Sigmoid colon (tissue), 7 donors: ENCODE data around the gene KLHL13. TPM values are rescaled to one million over a fixed set of nuclear protein-coding genes. Genes with fewer than 3 reads are reported as not detected.
"Not testable (repeated sequence)": the region's sequence is repeated elsewhere in the genome, so short reads cannot be mapped to it uniquely, and the experiment has no call there.

Source experiments
- DNase-seq: peaks from one replicate; pipeline ENCODE4 v3.0.0-alpha.2; 2019
- H3K27ac ChIP-seq, 4 donors: fragments of 200-600 bp; sonication (generic); one replicate each; pipeline ENCODE4 v1.5.1; 2016 to 2019; ENCODE audit warnings: mild to moderate bottlenecking in 1 of 4
- H3K27me3 ChIP-seq, 3 donors: fragments of 200-600 bp; sonication (generic); one replicate each; pipeline ENCODE4 v1.5.1; 2019; ENCODE audit warnings: mild to moderate bottlenecking in 1 of 3
- H3K36me3 ChIP-seq, 4 donors: fragments of 200-600 bp; sonication (generic); one replicate each; pipeline ENCODE4 v1.5.1; 2016 to 2019
- H3K4me1 ChIP-seq, 4 donors: fragments of 200-600 bp; sonication (generic); one replicate each; pipeline ENCODE4 v1.5.1; 2017 to 2019
- H3K4me3 ChIP-seq, 4 donors: fragments of 200-600 bp; sonication (generic); one replicate each; pipeline ENCODE4 v1.5.1; 2017 to 2019; ENCODE audit warnings: mild to moderate bottlenecking in 2 of 4, moderate library complexity in 1 of 4
- H3K9me3 ChIP-seq, 4 donors: fragments of 200-600 bp in 3 of 4; sonication (generic) in 3 of 4; one replicate each; pipeline versions ENCODE4 v1.5.1 to v1.6.1; 2013 to 2019
- EP300 ChIP-seq, 4 donors: sonication (generic); formaldehyde crosslinking; IDR thresholded peaks; one replicate each; pipeline ENCODE4 v1.6.1; 2017; ENCODE audit warnings: antibody characterized with exemption in 4 of 4
- POLR2A ChIP-seq, 2 donors: fragments of 450-650 bp; IDR thresholded peaks; one replicate each; pipeline ENCODE4 v1.6.1; 2016; ENCODE audit warnings: antibody characterized with exemption in 2 of 2, mild to moderate bottlenecking in 2 of 2, moderate library complexity in 2 of 2
- POLR2AphosphoS5 ChIP-seq, 4 donors: sonication (generic); formaldehyde crosslinking; IDR thresholded peaks; one replicate each; pipeline ENCODE4 v1.6.1; 2017; ENCODE audit warnings: antibody characterized with exemption in 4 of 4
- WGBS, 2 donors: extraction: QIAGEN DNeasy Blood & Tissue Kit; methylation state at CpG; one replicate each; pipeline ENCODE4 v1.1.7; 2013; 5-methylcytosine and 5-hydroxymethylcytosine counted together
- intact Hi-C: fragments of 100-400 bp; cut with DNase I; formaldehyde crosslinking; loops from one replicate; pipeline ENCODE4 v1.15.1; 2023
- polyA plus RNA-seq, 3 donors: library from polyadenylated mRNA; stranded (reverse); fragments of 200-250 nt; gene quantifications; one replicate each; pipeline ENCODE4 v1.2.3, GENCODE V29; 2013
- total RNA-seq, 4 donors: library from RNA; depleted of rRNA; stranded (reverse); fragments of >200 nt; gene quantifications; one replicate each; pipeline ENCODE4 v1.1.0, GENCODE V29; 2016
- TF ChIP-seq, protein P1 (sequence below), 4 experiments: fragments of 450-650 bp in 3 of 4; fragments of 200-600 bp in 1 of 4; IDR thresholded peaks; one replicate each; pipeline ENCODE4 v1.5.1; 2016 to 2019; ENCODE audit warnings: antibody characterized with exemption in 4 of 4, mild to moderate bottlenecking in 3 of 4, moderate library complexity in 2 of 4
- donor health status: healthy with polysubstance abuse.
- donor health status: Bipolar disorder and iron deficiency.
- donor health status: healthy.

KLHL13 gene
- total and polyA plus RNA-seq, 7 donors = 1.2 to 12.9 (median 8.9) TPM

DNA sequence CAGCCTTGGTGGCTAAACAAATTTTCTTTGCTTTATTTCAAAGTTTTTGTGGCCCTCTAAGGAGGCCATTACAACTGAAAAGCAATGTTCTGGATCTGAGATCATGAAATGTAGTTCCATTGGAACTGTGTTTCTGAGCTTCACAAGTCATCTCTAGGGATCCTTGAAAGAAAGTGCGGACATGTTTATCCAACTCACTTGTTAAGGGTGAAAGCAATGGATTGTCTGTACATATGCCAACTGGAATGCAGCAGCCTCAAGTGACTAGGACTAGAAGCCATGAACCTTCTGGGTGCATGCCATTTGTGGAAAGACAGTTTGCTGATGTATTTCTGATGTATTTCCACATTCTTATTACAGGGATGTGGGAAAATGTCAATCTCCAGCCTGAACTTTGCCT, 36.7 kb upstream of the KLHL13 start:
- no peaks in the 10 kb centered on the region for H3K27me3 ChIP-seq
- H3K36me3 ChIP-seq = no peaks in the 10 kb centered on the region
- intact Hi-C loops = no loop called here
- no peaks in the 10 kb centered on the region for H3K4me1 ChIP-seq
- H3K4me3 ChIP-seq = no peak overlapping the region
- no peak for DNase-seq
- WGBS, 2 donors = 89 to 98% methylated on average over 1 of the region's 1 CpG
- H3K27ac ChIP-seq = no peak overlapping the region
- no peaks in the 10 kb centered on the region for H3K9me3 ChIP-seq
- TF ChIP-seq POLR2AphosphoS5 (IDR thresholded peaks at IDR 0.05) = no peak
- TF ChIP-seq, protein P1, sequence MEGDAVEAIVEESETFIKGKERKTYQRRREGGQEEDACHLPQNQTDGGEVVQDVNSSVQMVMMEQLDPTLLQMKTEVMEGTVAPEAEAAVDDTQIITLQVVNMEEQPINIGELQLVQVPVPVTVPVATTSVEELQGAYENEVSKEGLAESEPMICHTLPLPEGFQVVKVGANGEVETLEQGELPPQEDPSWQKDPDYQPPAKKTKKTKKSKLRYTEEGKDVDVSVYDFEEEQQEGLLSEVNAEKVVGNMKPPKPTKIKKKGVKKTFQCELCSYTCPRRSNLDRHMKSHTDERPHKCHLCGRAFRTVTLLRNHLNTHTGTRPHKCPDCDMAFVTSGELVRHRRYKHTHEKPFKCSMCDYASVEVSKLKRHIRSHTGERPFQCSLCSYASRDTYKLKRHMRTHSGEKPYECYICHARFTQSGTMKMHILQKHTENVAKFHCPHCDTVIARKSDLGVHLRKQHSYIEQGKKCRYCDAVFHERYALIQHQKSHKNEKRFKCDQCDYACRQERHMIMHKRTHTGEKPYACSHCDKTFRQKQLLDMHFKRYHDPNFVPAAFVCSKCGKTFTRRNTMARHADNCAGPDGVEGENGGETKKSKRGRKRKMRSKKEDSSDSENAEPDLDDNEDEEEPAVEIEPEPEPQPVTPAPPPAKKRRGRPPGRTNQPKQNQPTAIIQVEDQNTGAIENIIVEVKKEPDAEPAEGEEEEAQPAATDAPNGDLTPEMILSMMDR (IDR thresholded peaks at IDR 0.05) = no peak

DNA sequence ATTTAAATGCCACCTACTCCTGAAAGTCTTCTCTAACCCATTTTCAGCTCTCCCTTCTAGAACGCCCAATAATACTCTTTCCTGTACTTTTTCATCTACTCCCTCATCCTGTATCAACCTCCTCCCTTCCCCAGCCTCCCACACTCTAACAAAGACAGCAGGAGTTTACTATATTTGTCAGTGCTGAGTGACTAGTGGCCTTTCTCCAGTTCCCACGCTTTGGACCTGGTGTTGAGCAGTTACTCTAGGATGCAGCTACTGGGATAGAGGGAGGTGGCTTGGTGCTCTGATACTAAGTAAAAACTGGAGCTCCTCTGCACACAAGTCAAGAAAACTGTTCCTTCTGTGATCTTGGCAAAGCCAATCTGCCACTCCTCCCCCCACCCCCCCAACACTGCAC, 36.1 kb upstream of the KLHL13 start:
- TF ChIP-seq POLR2AphosphoS5 (IDR thresholded peaks at IDR 0.05) (no peak), POLR2A (IDR thresholded peaks at IDR 0.05) (no peak), EP300 (IDR thresholded peaks at IDR 0.05) (no peak)
- TF ChIP-seq, protein P1 (IDR thresholded peaks at IDR 0.05) = no peak
- no peaks in the 10 kb centered on the region for H3K27me3 ChIP-seq
- WGBS, 2 donors = 74 to 90% methylated on average over 2 of the region's 2 CpGs
- no peak for DNase-seq
- no peaks in the 10 kb centered on the region for H3K4me1 ChIP-seq
- intact Hi-C loops = no loop called here
- H3K9me3 ChIP-seq = no peaks in the 10 kb centered on the region
- H3K27ac ChIP-seq = no peak overlapping the region
- no peaks in the 10 kb centered on the region for H3K36me3 ChIP-seq
- no peak overlapping the region for H3K4me3 ChIP-seq

DNA sequence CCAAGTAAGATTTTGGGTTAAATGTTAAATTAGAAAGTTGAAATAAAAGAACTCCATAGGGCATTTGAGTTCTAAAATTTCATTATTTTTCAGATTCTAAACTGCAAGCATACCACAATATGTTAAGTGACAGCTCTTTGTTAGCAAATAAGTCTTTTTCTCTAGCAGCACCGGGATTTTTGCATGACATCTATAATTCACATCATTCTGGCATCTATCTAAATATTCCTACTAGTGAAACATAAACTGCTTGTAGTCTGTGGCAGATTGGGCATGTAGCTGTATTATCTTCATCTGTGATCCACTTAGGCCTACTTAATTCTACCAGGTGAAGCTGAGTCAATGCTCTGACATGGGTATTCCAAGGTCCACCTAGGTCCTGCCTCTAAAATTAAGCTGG, 32.1 kb upstream of the KLHL13 start:
- 91 to 93% methylated on average over 1 of the region's 1 CpG for WGBS, 2 donors

DNA sequence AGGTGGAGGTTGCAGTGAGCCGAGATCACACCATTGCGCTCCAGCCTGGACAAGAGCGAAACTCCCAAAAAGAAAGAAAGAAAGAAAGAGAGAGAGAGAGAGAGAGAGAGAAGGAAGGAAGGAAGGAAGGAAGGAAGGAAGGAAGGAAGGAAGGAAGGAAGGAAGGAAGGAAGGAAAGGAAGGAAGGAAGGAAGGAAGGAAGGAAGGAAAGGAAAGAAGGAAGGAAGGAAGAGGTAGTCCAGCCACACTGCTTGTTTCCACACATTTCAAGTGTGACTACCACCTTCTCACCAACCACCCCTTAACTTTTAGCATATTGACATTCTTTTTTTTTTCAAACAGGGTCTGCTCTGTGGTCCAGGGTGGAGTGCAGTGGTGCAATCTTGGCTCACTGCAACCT, 31.2 kb upstream of the KLHL13 start:
- WGBS, 2 donors = 98% methylated on average over 3 of the region's 3 CpGs
- H3K9me3 ChIP-seq, H3K27me3 ChIP-seq, DNase-seq, H3K4me1 ChIP-seq, intact Hi-C loops, H3K4me3 ChIP-seq, H3K36me3 ChIP-seq, H3K27ac ChIP-seq: not testable (repeated sequence)

More for the DNA sequence above, 32.1 kb upstream of the KLHL13 start:
- H3K27ac ChIP-seq = no peak overlapping the region
- H3K4me1 ChIP-seq = no peaks in the 10 kb centered on the region
- no peak overlapping the region for H3K4me3 ChIP-seq
- TF ChIP-seq, protein P1 (IDR thresholded peaks at IDR 0.05) = no peak
- no peaks in the 10 kb centered on the region for H3K36me3 ChIP-seq
- intact Hi-C loops = no loop called here
- no peaks in the 10 kb centered on the region for H3K9me3 ChIP-seq
- H3K27me3 ChIP-seq = no peaks in the 10 kb centered on the region
- no peak for DNase-seq

DNA sequence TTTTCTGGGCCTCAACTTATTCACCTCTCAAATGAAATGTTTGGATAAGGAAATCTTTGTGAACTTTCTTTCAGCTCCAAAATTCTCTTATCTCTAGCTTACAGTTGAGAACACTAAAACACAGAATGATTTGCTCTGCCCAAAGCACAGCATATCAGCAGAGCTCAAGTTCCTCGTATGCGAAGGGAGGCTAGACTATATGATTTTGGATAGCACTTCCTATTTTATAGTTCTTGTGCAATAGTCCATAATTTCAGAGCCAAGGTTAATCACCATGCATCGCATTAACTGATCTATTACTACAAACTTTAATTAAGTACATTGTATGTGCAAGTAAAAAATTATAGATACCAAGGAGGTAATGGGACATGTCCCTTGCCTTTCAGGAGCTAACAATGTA, 27.0 kb upstream of the KLHL13 start:
- no peak for DNase-seq
- TF ChIP-seq EP300 (IDR thresholded peaks at IDR 0.05) = no peak
- TF ChIP-seq POLR2A (IDR thresholded peaks at IDR 0.05) = no peak
- TF ChIP-seq POLR2AphosphoS5 (IDR thresholded peaks at IDR 0.05) = no peak
- TF ChIP-seq, protein P1 (IDR thresholded peaks at IDR 0.05) = no peak

More for the DNA sequence above, 27.0 kb upstream of the KLHL13 start:
- Histone ChIP-seq H3K27ac (no peak overlapping the region), H3K36me3 (no peaks in the 10 kb centered on the region), H3K9me3 (no peaks in the 10 kb centered on the region), H3K4me1 (no peaks in the 10 kb centered on the region), H3K27me3 (no peaks in the 10 kb centered on the region), H3K4me3 (no peak overlapping the region)
- intact Hi-C loops = no loop called here
- 13 to 73% methylated on average over 3 of the region's 3 CpGs for whole genome bisulfite sequencing, 2 donors
